IMR-90 (cell line): ENCODE measurements around the gene NME7. TPM values are rescaled to one million over a fixed set of nuclear protein-coding genes. Genes with fewer than 3 reads are reported as not detected.

Source experiments
- ATAC-seq: fragments of 200-7000 bp; cut with Tn5 transposase; 2 replicates; pipeline ENCODE4 v1.9.1; 2020; ENCODE audit warnings: low read depth, mild to moderate bottlenecking, moderate library complexity
- BruUV-seq: library from RNA; stranded (reverse); fragments of 400-500 nt; replicated peaks from 2 replicates; lab custom pipeline; 2021; lab: Mats Ljungman, UMichigan
- CTCF ChIA-PET: fragments of 300-600 bp; formaldehyde crosslinking; extraction: SDS; loops from one replicate; lab custom pipeline; 2021; ENCODE audit warnings: antibody characterized with exemption; lab: Yijun Ruan, JAX
- POLR2A ChIA-PET: fragments of 300-600 bp; sonication (Branson Sonifier 250); formaldehyde crosslinking; loops from one replicate; lab custom pipeline; 2022; ENCODE audit warnings: antibody characterized with exemption; ENCODE audit not compliant: unreplicated experiment; lab: Charles Lee
- DNase-seq: peaks from one replicate; pipeline ENCODE4 v3.0.0; 2013
- H2AFZ ChIP-seq: replicated peaks from 2 replicates; pipeline ENCODE3; 2013; ENCODE audit warnings: low read length, mild to moderate bottlenecking; ENCODE audit not compliant: poor library complexity
- H2AK5ac ChIP-seq: 2 replicates; pipeline ENCODE4 v1.6.1; 2013; ENCODE audit warnings: low read depth, low read length, inconsistent platforms
- H2AK9ac ChIP-seq: replicated peaks from 2 replicates; pipeline ENCODE3; 2013; ENCODE audit warnings: mild to moderate bottlenecking, low read depth, low read length, moderate library complexity; ENCODE audit not compliant: poor library complexity
- H2BK120ac ChIP-seq: 2 replicates; pipeline ENCODE4 v1.6.1; 2013; ENCODE audit warnings: low read depth, low read length, inconsistent platforms
- H2BK15ac ChIP-seq: 3 replicates; pipeline ENCODE4 v1.6.1; 2013; ENCODE audit warnings: low read depth, low read length, inconsistent platforms
- H2BK20ac ChIP-seq: 2 replicates; pipeline ENCODE4 v1.6.1; 2013; ENCODE audit warnings: low read depth, mild to moderate bottlenecking, inconsistent platforms, low read length, moderate library complexity
- H2BK5ac ChIP-seq: 2 replicates; pipeline ENCODE4 v1.6.1; 2013; ENCODE audit warnings: mild to moderate bottlenecking, low read depth, low read length, inconsistent platforms; ENCODE audit not compliant: poor library complexity, severe bottlenecking
- H3K14ac ChIP-seq: replicated peaks from 2 replicates; pipeline ENCODE4 v1.6.1; 2013; ENCODE audit warnings: low read depth, low read length, inconsistent platforms
- H3K18ac ChIP-seq: 2 replicates; pipeline ENCODE4 v1.6.1; 2013; ENCODE audit warnings: low read depth, low read length, control low read depth
- H3K23ac ChIP-seq: 2 replicates; pipeline ENCODE4 v1.6.1; 2013; ENCODE audit warnings: low read depth, low read length, inconsistent platforms
- H3K27ac ChIP-seq: 2 replicates; pipeline ENCODE4 v1.5.1; 2013; ENCODE audit warnings: mild to moderate bottlenecking, control low read depth, low read length; ENCODE audit not compliant: insufficient read depth
- H3K27me3 ChIP-seq: 2 replicates; pipeline ENCODE4 v1.6.1; 2013; ENCODE audit warnings: low read length; ENCODE audit not compliant: control insufficient read depth, insufficient read depth
- H3K36me3 ChIP-seq: 2 replicates; pipeline ENCODE4 v1.6.1; 2013; ENCODE audit warnings: low read length, mixed read lengths; ENCODE audit not compliant: control insufficient read depth, insufficient read depth
- H3K4ac ChIP-seq: 2 replicates; pipeline ENCODE4 v1.6.1; 2013; ENCODE audit warnings: low read depth, low read length, inconsistent platforms
- H3K4me1 ChIP-seq: 2 replicates; pipeline ENCODE4 v1.6.1; 2013; ENCODE audit warnings: low read length, mixed read lengths; ENCODE audit not compliant: control insufficient read depth, insufficient read depth
- H3K4me2 ChIP-seq: 2 replicates; pipeline ENCODE4 v1.6.1; 2013; ENCODE audit warnings: low read depth, mild to moderate bottlenecking, control low read depth, low read length, moderate library complexity
- H3K4me3 ChIP-seq: 2 replicates; pipeline ENCODE4 v1.5.1; 2013; ENCODE audit warnings: low read depth, mild to moderate bottlenecking, control low read depth, low read length, moderate library complexity; ENCODE audit not compliant: insufficient read depth
- H3K56ac ChIP-seq: 2 replicates; pipeline ENCODE4 v1.6.1; 2013; ENCODE audit warnings: low read length, inconsistent platforms; ENCODE audit not compliant: insufficient read depth; ENCODE audit errors: extremely low read depth
- H3K79me1 ChIP-seq, 2 experiments: 2 replicates each; pipeline ENCODE4 v1.6.1; 2013; ENCODE audit warnings: low read length in 2 of 2, inconsistent platforms in 1 of 2, low read depth in 1 of 2
- H3K9ac ChIP-seq: 2 replicates; pipeline ENCODE4 v1.6.1; 2013; ENCODE audit warnings: low read depth, low read length, control low read depth
- H3K9me1 ChIP-seq: 2 replicates; pipeline ENCODE4 v1.6.1; 2013; ENCODE audit warnings: low read length, inconsistent platforms; ENCODE audit not compliant: insufficient read depth
- H3K9me3 ChIP-seq: 2 replicates; pipeline ENCODE4 v1.6.1; 2013; ENCODE audit warnings: low read length; ENCODE audit not compliant: control insufficient read depth, insufficient read depth
- H4K20me1 ChIP-seq: 2 replicates; pipeline ENCODE4 v1.6.1; 2013; ENCODE audit warnings: low read length, inconsistent platforms; ENCODE audit not compliant: insufficient read depth
- H4K5ac ChIP-seq: 2 replicates; pipeline ENCODE4 v1.6.1; 2013; ENCODE audit warnings: mild to moderate bottlenecking, low read depth, low read length, control low read depth
- H4K8ac ChIP-seq, 2 experiments: 2 replicates each; pipeline ENCODE4 v1.6.1; 2013; ENCODE audit warnings: low read depth in 2 of 2, low read length in 2 of 2, control low read depth in 1 of 2, inconsistent platforms in 1 of 2
- H4K91ac ChIP-seq: 2 replicates; pipeline ENCODE4 v1.6.1; 2013; ENCODE audit warnings: low read depth, low read length, inconsistent platforms; ENCODE audit not compliant: insufficient read depth
- ELK1 ChIP-seq: fragments of 150-350 bp; IDR thresholded peaks from 2 replicates; pipeline ENCODE4 v1.6.1; 2016; ENCODE audit warnings: low read depth, mild to moderate bottlenecking, low read length, moderate library complexity, borderline replicate concordance
- MXI1 ChIP-seq: IDR thresholded peaks from 2 replicates; pipeline ENCODE4 v1.6.1; 2012; ENCODE audit warnings: low read depth, mild to moderate bottlenecking, low read length, moderate library complexity, borderline replicate concordance
- RAD21 ChIP-seq: IDR thresholded peaks from 2 replicates; pipeline ENCODE4 v1.6.1; 2012; ENCODE audit warnings: low read length, improper control_type of control experiment
- RFX5 ChIP-seq: IDR thresholded peaks from 2 replicates; pipeline ENCODE4 v1.8.0; 2012; ENCODE audit warnings: low read depth, mild to moderate bottlenecking, low read length, moderate library complexity
- WGBS, 2 experiments: methylation state at CpG; one replicate each; pipeline versions ENCODE4 v1.1.5 to v1.1.7; 2013; ENCODE audit warnings: missing lambda C conversion rate in 2 of 2; ENCODE audit not compliant: insufficient read length in 1 of 2; ENCODE audit errors: extremely low coverage in 2 of 2; 5-methylcytosine and 5-hydroxymethylcytosine counted together
- dilution Hi-C: fragments of 300-500 bp; cut with HindIII; formaldehyde crosslinking; loops from one replicate; pipeline ENCODE4 v1.14.3; 2018; ENCODE audit warnings: low sequenced_read_pairs; ENCODE audit not compliant: unreplicated experiment
- in situ Hi-C: fragments of 300-500 bp; cut with MboI; formaldehyde crosslinking; loops from 3 replicates; pipeline ENCODE4 v1.14.3; 2019; ENCODE audit warnings: low sequenced_read_pairs, inconsistent platforms, mixed read lengths
- intact Hi-C: fragments of 100-400 bp; cut with micrococcal nuclease; formaldehyde crosslinking; loops from 2 replicates; pipeline ENCODE4 v1.10.0; 2022
- polyA plus RNA-seq, 3 experiments: library from polyadenylated mRNA; depleted of rRNA; stranded (reverse); fragments of >200 nt; gene quantifications; 2 replicates each; pipeline ENCODE4 v1.2.3, GENCODE V29; 2012; ENCODE audit warnings: low replicate concordance in 1 of 3
- total RNA-seq: library from RNA; depleted of rRNA; stranded (reverse); fragments of >200 nt; gene quantifications from 2 replicates; pipeline ENCODE4 v1.2.3, GENCODE V29; 2012

The NME7 gene
- total and polyA plus RNA-seq, 2 of the 4 experiments (the other 2 are of a cell fraction) = 18.3 to 22.4 TPM

GRCh38 chr1:169186106-169186505, 181.5 kb downstream of the NME7 start:
- Histone ChIP-seq H3K9me1 (no peaks in the 10 kb centered on the region), H4K20me1 (no peaks in the 10 kb centered on the region), H2AK5ac (no peak overlapping the region), H2BK5ac (no peak overlapping the region), H4K91ac (no peak overlapping the region), H3K79me1 (no peaks in the 10 kb centered on the region), H3K27ac (no peak overlapping the region), H3K36me3 (no peaks in the 10 kb centered on the region), H3K4ac (no peak overlapping the region), H3K4me3 (no peak overlapping the region), H4K5ac (no peak overlapping the region), H3K27me3 (no peaks in the 10 kb centered on the region), H2AK9ac (no peak overlapping the region), H2BK20ac (no peak overlapping the region), H3K18ac (no peak overlapping the region), H2AFZ (no peak overlapping the region), H3K23ac (no peak overlapping the region), H2BK15ac (no peak overlapping the region), H2BK120ac (no peak overlapping the region), H3K4me1 (0 out of 2 replicates have a peak, but pooled peaks cover 1% of the 10 kb centered on the region), H3K9ac (no peak overlapping the region), H4K8ac (no peak overlapping the region), H3K9me3 (no peaks in the 10 kb centered on the region), H3K4me2 (no peak overlapping the region), H3K14ac (no peak overlapping the region), H3K56ac (no peak overlapping the region)
- in situ Hi-C loops (no loop called here), dilution Hi-C loops (no loop called here), intact Hi-C loops (no loop called here)
- CTCF ChIA-PET = no interaction called here
- WGBS, 2 experiments = no CpG with 5 or more reads among the region's 1 CpG
- no peak for TF ChIP-seq RFX5
- TF ChIP-seq RAD21 = no peak
- no peak for TF ChIP-seq ELK1
- no peak for TF ChIP-seq MXI1
- DNase-seq (no peak), ATAC-seq (no peak)
- BruUV-seq = no TSS peak
- POLR2A ChIA-PET = no interaction called here
